GM12864 (cell line): ENCODE results near the gene USP40.

Experiments
- DNase-seq: peaks from one replicate; pipeline ENCODE4 v3.0.0-alpha.2; 2011; ENCODE audit warnings: low read depth
- H3K4me3 ChIP-seq: 2 replicates; pipeline ENCODE4 v1.5.1; 2011; ENCODE audit warnings: mild to moderate bottlenecking, low read depth, low read length, control low read depth
- TF ChIP-seq, protein P1 (sequence below): IDR thresholded peaks from 2 replicates; pipeline ENCODE4 v1.5.1; 2011; ENCODE audit warnings: low read depth, mild to moderate bottlenecking, moderate library complexity, low read length, control low read depth, inconsistent platforms; ENCODE audit errors: missing control alignments

The USP40 gene

DNA sequence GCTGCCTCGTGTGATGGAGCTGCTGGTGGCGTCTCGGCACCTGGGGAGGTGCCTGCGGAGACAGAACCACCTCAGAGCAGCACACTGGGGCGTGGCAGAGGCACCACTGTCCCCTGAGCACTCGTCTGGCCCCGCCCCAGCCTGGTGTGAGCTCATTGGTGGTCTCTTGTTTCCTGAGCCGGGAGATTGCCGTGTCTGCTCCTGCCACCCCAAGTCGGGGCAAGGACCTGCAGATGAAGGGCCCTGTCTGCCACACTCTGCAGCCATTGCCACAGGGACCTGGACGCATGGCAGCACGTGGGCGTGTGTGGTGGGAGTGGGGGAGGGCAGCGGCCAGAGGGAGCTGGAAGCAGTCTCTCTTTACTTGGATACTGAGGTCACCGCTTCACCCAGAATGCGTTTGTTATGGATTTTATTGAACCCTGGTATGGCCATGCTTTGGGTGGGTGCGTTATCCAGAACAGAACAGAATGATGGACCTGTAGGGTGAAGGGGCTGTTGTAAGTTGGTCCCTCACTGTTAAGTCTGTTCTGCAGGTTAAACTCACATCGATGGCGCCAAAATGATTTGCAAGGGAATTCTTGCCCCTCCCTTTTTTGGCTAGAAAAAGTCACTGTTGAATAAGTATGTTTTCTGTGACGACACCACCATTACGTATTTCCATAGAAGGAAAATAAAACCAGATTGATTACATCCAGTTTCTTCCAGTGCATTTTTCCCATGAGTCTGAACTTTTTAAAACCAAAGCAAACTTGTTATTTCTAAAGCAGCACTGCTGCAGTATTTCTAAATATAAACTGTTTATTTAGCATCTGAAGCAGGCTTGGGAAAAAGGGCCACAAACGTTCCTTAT is 92.0 kb downstream of the USP40 start:
- DNase-seq = no peak
- H3K4me3 ChIP-seq = no peak overlapping the region
- TF ChIP-seq, protein P1, sequence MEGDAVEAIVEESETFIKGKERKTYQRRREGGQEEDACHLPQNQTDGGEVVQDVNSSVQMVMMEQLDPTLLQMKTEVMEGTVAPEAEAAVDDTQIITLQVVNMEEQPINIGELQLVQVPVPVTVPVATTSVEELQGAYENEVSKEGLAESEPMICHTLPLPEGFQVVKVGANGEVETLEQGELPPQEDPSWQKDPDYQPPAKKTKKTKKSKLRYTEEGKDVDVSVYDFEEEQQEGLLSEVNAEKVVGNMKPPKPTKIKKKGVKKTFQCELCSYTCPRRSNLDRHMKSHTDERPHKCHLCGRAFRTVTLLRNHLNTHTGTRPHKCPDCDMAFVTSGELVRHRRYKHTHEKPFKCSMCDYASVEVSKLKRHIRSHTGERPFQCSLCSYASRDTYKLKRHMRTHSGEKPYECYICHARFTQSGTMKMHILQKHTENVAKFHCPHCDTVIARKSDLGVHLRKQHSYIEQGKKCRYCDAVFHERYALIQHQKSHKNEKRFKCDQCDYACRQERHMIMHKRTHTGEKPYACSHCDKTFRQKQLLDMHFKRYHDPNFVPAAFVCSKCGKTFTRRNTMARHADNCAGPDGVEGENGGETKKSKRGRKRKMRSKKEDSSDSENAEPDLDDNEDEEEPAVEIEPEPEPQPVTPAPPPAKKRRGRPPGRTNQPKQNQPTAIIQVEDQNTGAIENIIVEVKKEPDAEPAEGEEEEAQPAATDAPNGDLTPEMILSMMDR = no peak

DNA sequence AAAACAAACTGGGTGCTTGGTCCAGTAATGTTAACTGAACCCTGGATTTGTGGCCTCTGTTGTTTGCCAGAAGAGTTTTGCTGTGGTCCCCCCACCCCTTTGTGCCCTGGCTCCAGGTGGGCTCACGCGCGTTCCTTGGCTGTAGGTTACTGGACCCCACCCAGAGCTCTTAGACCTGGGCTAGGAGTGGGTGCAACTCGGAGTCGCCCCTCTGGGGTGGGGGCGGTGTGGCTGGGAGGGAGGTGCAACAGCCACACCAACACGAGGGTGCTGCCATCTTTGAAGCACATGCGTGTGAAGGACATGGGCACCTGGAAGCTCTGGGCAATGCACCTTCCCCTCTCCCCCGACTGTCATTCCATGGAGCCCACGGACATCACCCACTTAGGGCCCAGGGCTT is 92.7 kb downstream of the USP40 start:
- no peak for DNase-seq
- no peak overlapping the region for H3K4me3 ChIP-seq
- TF ChIP-seq, protein P1 = no peak

DNA sequence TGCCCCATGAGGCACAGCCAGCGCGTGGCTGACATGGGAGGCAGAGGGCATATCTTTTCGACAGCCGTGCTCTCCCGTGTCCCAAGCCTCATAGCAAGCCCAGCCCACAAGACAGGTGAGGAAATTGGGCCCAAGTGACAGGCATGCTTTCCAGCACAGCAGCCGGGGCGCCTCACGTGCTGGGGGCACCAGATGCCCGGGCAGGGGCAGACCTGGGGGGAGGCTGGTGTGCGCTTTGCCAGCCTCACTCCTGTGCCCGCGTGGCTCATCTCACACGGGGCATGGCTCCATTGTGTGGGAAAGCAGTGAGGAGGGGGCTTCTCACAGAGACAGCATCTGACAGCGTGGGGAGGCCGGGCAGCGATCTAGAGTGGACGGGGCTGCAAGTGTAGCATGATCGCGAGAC is 93.2 kb downstream of the USP40 start:
- no peak overlapping the region for H3K4me3 ChIP-seq
- DNase-seq = no peak
- TF ChIP-seq, protein P1 = no peak

DNA sequence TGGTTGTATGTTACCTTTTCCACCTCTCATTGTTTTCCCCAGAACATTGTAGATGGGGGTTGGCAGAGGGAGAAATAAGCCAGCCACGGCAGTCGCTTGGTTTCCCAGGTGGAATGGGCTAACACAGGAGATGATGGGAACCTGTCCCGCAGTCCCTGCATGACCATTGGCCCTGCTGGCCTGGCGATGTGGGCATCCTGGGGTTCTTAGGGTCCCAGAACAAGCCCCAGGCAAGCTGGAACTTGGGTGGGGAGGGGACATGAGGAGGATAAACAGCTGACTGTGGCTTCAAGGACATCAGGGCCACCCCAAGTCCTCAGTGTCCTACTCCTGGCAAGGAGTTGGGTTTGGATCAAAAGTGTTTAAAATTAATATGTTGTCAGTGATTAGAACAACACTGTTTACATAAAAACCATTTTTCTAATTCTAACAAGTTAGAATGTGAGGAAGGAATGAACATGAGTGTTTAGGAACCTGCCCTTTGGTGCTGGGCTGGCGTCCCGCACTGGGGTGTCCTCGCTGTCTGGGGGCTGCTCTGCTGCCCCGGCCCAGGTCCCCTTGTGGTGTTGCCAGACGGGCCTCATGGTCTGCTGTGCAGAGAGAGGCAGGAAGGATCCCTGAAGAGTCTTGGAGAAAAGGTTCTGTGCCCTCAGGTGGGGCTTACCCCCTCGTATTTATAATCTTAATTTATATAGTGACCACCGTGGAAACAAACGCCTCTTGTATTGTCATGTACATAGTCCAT is 95.1 kb downstream of the USP40 start:
- no peak for DNase-seq
- H3K4me3 ChIP-seq = no peak overlapping the region
- TF ChIP-seq, protein P1 = no peak

DNA sequence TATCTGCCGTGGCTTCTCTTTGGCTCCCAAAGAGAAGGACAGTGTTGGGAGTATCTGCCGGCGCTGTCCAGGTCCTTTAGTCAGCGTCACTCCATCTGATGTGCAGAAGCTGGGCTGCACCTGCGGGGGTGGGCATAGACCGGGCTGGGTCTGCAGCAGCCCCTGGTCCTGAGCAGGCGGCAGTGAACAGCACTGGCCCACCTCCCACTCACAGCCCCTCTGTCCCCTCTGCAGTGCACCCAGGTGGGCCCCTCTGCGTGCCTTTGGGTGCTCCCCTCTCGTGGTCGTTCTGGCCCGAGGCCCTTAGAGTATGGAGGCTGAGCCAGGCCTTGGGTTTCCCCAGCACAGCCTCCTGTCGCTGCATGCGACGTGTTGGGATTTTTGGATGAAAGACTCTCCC is 95.7 kb downstream of the USP40 start:
- TF ChIP-seq, protein P1 = no peak

DNA sequence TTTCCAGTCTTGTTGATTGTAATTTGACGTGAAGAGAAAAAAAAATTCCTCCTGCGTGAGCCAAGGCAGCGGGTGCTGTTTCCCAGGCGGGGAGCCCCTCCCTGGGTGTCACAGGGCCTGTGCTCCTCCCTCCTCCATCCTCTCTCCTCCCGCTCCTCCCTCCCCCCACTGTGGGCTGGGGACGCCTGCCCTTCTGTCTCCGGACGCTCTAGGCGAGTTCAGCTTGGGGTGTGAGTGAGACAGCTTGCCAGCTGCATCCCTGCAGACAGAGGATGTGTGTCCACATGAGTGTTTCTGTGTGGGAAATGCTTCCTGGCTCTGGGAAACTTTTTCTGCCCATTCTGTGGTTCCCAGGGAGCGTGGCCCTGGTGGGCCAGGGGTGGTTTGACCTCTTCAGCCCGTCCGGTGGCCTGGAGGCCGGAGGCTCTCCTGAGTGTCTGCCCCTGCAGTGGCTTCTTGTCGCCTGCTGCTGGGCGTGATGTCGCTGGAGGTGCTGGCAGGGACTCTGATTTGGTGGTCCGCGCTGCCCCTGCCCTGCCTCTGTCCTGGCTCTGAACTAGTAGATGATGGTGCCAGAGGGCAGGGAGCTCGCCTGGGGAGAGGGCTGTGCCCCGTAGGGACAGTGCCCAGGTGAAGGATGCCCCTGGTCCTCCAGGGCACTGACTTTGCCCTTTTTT is 96.4 kb downstream of the USP40 start:
- TF ChIP-seq, protein P1 = no peak
- DNase-seq = no peak

More for the DNA sequence above, 95.7 kb downstream of the USP40 start:
- no peak for DNase-seq
- no peak overlapping the region for H3K4me3 ChIP-seq

More for the DNA sequence above, 96.4 kb downstream of the USP40 start:
- H3K4me3 ChIP-seq = no peak overlapping the region
